ENCODE data around the gene INCA1. TPM values are rescaled to one million over a fixed set of nuclear protein-coding genes. Genes with fewer than 3 reads are reported as not detected.

The INCA1 gene
- polyA plus RNA-seq, 5 donors, result 7.1 to 10.9 (median 9.5) TPM

DNA sequence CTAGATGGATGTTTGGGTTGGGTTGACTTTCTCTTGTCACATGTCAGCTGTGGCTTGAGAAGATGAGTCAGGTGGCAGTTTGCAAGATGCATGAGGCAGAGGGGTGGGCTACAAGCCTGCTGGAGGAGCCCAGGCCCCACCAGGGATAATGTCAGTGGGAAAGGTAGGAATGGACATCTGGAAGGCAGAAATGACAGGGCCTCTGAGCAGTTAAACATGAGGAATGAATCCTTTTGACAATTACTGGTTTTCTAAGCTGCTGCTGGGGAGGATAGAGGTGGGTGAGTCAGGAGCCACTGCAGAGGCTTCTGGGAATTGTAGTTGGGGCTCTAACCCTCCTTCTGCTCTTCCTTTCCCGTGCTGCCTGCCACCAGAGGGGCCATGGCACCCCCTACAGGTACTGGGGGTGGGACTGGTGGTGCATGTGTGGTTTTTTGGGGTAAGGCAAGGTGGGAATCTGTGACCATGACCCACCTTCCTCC is 22.2 kb upstream of the INCA1 start:
- DNase-seq, result no peak

DNA sequence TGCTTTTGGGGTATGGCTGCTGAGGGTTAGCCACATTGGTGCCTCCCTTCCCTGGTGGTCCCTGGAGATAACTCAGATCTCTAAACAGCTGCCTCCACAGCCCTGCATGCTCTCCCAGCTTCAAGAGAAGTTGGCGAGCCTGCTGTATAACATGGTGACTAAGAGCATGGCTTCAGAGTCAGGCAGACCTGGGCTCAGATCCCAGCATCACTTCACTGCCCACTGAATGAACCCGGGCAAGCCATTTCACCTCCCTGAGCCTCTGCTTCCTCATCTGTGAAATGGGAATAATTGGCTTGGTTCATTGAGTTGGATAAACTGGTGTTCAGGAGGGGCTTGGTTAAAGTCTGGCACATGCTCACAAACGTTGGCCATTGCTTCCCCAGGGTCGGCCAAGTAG is 17.0 kb upstream of the INCA1 start:
- DNase-seq, result no peak

DNA sequence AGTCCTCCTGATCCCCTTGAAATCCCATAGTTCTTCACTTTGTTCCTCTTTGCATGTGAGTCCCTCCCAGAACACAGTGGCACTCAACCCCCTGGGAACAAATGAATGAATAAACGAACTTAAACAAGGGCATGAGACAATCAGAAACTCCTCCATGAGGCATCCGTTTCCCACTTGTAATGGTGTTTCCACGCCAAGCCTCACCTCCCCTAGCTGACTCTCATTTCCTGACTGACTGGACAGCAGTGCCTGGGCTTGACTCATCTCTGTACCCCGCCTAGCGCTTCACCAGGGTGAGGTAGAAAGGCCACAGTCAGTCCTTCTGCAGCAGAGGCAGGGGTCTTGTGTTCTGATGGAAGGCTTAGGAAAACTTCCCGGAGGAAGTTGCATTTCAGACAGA is 14.6 kb upstream of the INCA1 start:
- no peak for DNase-seq

DNA sequence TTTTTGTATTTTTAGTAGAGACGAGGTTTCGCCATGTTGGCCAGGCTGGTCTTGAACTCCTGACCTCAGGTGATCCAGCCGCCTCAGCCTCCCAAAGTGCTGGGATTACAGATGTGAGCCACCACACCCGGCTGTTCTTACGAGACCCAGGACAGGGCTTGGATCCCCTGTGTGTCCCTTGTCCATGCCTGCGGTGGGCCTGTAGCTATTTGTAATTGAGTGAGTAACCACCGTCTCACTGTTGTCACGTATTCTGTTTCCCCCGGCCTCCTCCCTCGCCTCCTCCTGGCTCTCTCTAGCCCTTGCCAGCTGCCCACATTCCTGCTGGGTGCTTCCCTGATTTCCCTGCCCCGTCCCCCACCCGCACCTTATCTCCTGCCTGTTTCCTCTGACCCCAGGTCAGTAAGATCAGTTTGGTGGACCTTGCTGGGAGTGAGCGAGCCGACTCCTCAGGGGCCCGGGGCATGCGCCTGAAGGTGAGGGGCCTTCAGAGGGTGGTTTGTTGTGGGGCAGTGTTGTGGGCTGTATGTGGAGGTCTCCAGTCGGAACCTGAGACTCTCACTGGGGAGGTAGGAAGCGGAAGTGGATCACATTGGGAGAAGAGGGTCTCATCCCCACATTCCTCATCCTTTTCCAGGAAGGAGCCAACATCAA is 6.0 kb upstream of the INCA1 start:
- no peak for DNase-seq

DNA sequence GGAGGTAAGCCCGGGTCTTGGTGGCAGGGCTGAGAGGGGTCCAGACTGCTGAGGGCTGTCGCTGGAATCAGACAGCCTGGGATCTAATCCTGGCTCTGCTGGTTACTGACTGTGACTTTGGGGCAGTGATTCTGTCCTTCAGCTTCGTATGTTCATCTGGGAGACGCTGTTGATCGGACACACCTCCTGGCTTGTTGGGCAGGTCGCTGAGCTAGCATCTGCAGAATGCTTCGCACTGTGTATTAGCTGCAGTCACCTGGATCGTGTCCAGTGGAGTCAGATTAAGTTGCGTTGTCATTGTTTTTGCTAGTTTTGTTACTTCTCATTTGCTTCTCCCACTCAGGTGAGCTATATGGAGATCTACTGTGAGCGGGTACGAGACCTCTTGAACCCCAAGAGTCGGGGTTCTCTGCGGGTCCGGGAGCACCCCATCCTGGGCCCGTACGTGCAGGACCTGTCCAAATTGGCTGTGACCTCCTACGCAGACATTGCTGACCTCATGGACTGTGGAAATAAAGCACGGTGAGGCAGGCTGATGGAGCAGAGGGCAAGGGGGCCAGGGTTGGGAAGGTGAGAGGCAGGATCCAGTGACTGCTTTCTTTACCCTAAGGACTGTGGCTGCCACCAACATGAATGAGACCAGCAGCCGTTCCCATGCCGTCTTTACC is 4.9 kb upstream of the INCA1 start:
- no peak for DNase-seq

DNA sequence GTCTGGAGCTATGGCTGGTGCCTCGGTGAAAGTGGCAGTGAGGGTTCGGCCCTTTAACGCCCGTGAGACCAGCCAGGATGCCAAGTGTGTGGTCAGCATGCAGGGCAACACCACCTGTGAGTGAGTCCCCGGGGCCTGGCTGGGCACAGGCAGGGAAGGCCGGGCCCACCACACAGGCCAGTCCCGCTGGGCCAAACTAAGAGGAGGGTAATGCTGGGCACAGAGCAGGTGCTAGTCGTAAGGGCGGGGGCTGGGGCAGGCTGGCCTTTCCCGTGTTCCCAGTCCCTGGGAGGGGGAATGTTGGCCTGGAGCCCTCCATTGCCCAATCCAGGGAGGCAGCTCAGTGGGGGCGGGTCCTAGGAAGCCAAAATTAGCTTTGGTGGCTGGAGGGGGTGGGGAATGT is 2.9 kb upstream of the INCA1 start:
- no peak for DNase-seq

DNA sequence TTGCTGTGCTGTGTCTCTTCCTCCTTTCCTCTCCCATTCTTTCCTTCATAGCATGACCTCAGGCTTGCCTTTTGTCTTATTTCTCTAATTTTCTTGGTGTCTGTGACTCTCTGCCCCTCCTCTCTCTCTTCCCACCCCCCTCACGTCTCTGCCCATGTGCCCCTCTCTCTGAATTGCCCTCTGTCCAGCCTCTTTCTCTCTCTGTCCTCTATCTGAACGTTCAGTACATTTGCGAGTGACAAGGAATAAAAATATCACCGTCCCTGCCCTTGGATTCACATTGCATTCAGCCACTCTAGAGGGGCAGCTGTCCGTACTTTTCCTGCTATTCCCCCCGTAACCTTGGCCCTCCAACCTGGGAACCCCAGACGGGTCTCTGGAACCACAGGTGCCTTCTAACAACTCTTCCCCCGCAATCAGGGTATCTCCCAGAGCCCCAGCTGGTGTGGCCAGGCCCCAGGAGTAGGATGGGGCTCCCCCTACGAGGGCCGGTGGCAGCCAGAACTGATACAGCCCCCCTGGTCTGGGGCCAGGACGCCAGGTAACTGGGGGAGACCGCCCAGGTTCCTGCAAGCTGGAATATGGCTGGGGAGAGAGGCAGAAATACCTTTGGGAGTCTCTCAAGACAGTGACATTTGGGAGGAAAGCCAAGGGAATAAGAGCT is 2.2 kb upstream of the INCA1 start:
- no peak for DNase-seq

DNA sequence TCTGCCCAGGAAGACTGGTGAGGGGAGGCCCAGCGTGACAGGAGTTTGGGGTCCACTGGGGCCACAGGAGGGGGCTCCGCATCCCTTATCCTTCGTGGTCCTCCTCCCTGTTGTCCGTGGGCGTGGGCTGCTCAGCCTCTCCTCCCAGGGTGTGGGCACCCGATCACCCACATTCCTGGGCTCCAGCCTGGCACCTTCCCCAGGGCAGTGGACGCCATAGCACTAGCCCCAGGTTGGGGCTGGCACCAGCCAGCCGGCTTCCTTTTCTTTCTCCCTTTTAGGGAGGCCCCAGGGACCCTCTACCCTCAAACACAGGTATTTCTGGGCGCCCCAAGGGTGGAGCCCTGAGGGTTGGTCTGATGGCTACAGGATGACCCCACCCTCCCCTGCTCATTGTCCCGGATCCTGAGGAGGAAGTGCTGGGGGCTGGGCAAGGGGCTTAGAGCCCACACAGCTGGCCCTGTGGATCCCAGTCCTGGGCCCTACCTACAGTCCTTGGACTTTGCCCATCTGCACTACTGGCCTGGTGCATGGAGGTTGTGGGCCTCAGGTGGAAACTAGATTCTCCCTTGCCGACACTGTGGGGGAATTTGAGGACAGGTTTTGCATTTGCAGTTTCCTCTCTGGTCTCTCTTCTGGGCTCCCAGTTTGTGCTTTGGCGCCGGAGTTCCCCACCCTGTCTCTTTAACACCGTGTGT is 1.6 kb upstream of the INCA1 start:
- peak in 1 of 2 donors; percentile 8 for DNase-seq

DNA sequence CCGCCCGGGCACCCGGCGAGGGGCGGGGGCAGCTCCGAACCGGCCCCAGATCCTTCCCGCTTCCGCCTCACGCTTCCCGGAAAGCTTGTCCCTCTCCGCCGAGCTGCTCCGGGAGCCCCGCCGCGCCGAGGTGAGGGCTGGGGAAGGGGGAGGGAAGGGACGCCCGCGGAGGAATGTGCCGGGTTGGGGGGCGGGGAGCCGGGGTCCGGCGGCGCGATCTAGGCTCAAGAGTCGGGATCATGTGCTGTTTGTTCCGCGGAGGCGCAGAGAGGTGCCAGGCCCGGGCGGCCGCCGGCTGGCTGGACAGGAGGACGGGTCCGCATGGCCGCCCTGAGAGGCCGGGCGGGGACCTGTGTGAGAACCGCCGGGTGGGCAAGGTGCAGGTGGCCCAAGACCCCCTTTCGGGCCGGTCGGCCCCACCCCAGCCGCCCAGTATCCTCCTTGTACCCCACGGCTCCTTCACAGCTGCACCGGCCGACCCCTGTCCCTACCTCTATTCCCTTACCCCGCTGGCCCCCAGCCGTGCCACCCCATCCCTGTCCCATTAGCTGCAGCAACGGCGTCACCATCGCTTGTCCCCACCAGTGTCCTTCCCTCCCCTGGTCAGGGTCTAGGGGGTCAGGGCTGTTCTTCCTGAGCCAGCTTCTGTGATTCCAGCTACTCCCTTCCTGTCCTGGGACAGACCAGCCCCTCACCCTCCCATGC is 857 bp upstream of the INCA1 start:
- peak in 1 of 2 donors; percentile 38 for DNase-seq

DNA sequence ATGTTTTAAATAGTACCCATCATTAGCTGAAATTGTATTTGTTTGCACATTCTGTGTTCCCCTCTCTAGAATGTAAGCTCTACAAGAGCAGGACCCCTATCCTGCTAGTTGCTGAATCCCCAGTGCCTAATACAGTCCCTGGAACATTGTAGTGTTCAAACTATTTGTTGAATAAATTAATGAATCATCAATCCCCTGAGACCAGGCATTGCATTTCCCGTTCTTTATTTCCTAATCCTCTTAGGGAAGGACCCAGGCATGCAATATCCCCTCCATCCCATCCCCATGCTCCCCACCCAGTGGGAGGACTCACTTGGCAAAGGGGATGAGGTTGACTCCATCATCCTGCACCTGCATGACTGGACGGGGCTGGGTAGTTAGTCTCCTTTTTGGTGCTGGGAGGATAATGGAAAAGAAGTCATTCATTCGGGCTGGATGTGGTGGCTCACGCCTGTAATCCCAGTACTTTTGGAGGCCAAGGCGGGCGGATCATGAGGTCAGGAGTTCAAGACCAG is 3.2 kb downstream of the INCA1 start:
- no peak for DNase-seq

DNA sequence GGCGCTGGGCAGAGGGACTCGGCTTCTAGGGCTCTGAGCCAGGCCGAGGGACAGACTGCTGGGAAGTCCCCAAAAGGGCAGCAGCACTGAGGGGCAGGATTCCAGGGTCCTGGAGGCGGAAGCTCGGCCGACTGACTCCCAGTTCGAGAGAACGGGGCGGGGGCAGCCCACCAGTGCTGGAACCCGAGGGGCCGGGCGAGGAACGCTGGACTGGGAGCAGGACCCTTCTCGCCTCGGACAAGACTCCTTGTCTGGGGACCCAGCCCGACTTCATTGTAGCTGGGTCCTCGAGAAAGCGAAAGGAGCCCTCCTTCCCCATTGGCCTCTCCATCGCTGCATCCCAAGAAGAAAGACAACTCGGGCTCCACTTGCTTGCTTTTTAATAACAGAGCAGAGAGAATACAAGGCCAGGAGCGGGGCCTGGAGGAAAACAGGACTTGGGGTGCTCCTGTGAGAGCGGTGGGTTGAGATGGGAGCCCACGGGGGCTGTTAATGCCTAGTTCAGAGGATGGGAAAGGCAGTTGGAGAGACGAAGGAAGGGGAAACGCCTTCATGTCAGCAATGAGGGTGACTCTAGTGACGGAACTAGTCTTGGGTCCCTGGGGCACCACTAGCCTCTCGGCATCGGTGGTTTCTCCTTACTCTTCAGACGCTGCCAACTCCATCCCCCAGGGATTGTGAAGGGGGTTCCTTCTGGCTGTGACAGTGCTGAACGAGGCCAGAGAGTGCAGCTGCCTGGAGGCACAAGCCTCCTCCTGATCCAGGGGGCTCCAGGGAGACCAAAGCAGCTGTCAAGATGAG is 9.4 kb downstream of the INCA1 start:
- no peak for DNase-seq

DNA sequence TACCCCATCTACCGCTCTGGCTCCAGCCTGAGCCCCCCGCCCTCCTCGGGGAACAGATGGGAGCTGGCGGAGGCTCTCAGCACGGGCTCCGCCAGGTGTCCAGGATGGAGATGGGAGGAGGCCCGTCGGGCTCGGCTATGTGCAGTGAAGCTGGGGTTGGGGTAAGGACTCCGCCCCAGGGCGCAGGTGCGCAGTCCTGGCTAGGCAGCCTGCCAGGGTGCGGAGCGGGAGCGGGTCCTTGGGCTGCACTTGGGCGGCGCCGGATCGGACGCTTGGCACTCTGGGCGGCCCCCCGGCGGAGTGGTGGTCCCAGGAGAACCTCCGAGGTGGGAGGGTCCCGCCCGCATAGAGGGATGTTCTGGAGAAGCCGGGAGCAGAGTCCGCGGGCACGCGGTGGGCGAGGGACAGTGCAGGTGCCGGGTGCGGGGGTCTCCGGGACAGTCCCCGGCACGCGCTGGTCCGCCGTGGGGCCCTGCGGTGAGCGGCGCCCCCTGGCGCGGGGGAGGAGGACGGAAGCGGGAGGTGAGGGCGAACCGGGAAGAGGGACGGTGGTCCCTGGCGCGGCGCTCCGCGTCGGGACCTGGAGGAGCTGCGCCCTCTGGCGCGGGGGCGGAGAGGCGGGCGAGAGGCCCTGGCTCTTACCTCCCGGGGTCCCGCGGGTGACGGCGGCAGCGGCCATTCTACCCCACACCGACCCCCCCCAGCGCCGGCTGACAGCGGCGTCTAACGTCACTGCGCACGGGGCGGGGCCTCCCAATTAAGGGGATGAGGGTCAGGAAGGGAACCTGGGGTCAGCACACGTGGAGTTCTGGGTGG is 10.2 kb downstream of the INCA1 start, which contains the start of gene CAMTA2:
Gene CAMTA2 (minus strand): TSS at position 725 of the 816 bp plus-strand sequence. CDS start 1,453 bp downstream, outside the sequence.
- peak; percentile 80 to 83 for DNase-seq

DNA sequence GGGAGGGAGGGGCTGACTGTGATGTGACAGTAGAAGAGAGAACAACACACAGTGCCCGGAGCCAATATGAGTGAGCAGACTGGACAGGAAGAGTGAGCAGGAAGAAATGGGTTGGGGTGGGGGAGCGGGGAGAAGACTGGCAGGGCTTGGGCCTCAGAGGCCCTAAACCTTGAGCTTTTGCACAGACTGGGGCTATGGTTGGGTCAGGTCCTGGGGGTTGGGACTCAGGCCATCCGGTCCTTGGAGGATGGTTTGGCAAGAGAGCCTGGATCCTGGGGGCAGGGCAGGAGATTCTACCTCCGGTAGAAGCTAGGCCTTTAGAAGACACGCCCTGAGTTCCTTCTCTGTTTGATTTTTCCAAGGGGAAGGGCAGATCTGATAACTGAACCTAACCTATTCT is 10.9 kb downstream of the INCA1 start:
- no peak for DNase-seq

DNA sequence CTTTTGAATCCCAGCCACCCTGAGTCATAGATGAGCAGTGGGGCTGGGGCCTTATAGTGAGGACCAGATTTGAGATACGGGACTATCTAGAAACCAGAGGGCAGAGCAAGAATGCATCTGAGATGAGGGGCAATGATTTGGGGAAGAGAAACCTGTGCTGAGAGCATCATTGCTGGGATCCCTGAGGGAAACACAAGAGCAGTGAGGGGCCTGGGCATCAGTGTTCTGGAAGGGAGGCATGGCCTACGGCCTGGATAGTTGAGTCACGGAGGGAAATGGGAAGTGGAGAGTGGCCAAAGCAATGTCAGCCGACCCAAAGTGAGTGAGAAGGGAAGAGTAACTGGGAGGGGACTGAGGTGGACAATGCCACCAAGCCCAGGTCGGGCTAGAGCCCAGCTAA is 15.0 kb downstream of the INCA1 start:
- no peak for DNase-seq

DNA sequence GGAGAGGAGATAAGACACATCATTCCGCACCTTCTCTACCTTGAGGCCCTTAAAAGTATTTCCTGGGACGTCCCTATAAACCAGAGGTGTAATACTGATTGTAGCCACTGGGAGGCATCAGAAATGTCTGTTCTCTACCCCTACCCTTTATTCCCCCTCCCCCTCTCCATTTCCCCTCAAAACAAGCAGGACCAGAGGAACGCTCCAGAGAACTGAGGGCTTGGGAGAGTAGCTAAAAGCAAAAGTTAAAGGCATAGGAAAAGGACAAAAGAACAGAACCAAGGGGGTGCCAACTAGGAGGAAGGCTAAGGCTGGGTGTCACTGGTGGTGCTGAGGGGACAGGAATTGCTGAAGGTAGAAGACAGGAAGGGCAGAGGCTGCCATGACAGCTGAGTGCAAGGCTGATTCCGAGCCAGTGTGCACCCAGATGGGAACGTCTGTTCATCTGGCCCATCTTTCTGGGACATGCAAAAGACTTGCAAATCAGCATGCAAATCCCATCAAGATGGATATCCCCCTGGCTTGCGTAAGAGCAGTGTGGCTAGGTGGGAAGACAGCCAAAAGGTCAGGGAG is 16.6 kb downstream of the INCA1 start:
- peak in 1 of 2 donors; percentile 60 for DNase-seq

DNA sequence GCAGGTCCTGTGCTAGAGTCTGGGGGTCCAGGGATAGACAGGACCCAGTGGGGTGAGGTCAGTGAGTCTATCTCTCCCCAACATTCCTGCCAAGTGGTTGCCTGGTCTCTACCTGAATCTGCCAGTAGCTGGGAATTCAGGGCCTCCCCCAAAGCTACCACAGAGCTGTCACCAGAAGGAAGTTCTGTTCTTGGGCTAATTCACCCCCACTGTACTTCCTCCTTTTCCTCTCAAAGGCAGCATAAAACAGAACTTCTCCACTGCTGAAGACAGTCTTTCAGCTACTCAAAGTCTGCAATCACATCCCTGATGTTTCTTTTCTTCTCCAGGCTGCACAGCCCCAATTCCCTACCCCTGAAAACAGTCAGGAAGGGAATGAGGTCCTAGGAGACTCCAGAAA is 18.6 kb downstream of the INCA1 start:
- DNase-seq, result no peak

DNA sequence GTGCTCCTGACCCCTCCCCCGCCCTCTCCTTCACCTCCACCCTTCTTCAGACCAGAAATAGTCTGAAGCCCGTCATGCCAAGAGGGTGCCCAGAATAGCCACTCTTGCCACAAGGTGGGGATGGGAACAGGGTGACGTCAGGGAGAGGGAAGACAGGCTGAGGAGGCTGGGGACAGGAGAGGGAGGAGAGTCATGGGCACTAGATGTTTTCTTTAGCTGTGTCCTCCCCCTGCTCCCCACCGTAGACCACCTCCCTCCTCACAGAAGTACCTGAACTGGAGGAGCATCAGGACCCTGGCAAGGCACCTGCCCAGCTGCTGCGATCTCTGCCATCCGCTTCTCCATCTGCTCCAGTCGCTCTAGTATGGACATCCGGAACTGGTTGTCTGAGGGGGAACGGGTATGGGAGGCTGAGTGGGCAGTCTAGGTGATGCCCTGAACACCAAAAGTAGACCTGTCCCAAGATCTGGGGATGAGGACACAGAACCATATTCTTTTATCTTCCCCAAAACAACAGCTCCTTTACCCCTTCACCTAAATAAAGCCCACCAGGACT is 23.1 kb downstream of the INCA1 start:
- DNase-seq, result no peak

DNA sequence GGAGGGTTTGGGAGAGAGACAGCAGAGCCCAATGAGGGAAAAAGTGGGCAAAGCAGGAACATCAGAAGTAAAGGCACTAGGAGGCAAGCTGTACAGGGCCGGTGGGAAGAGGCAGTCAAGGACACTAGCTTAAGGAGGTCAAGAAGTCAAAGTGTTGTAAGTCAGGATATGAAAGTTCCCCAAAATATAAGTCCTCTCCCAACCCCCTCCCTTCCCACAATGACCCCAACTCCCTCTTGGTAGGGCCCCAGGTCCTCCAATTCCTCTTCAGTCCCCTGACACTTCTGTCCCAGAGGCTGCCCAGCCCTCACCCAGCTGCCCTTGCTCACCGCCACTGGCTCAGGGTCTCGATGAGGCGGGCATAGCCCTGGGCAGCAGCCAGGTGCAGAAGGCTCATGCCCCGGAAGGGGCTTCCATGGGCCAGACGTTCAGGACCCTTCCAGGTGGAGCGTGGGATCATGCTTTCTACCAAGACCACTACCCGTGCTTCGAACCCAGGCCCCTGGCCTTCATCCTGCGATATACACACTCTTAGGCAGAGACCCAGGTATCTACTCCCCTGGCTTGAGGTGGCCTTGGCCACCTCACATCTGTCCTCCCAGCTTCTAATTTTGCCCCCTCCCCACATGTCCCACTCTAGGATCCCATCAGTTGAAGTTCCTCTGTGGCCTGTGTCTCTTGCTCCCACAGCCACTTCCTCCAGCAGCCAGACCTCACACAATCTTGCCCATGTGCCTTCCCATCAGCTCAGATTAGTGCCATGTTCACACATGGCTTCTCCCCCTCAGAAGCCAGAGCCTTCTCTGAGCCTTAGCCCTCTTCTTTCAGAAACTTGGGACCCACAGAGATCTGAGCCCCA is 23.8 kb downstream of the INCA1 start:
- DNase-seq, result no peak
